HG03196 (cell line): ENCODE measurements around the gene VPREB3.
A peak's percentile ranks its signal among the peaks of the same experiment; 100 is the strongest.

Source experiments
- ATAC-seq: cut with Tn5 transposase; IDR thresholded peaks from one replicate; pipeline ENCODE4 v1.9.1; 2021; ENCODE audit not compliant: unreplicated experiment

Gene VPREB3

GRCh38 chr22:23767673-23768548, 13.7 kb upstream of the VPREB3 start, which contains the start of gene CHCHD10:
Gene CHCHD10 (minus strand): TSS chr22:23767972. CDS start chr22:23767874, 98 bp downstream.
- no peak for ATAC-seq

GRCh38 chr22:23767303-23767672, 13.1 kb upstream of the VPREB3 start:
- no peak for ATAC-seq

- ATAC-seq, result no peak
Measured at GRCh38 chr22:23764899-23765881, 11.0 kb upstream of the VPREB3 start.

- ATAC-seq, result no peak
Measured at GRCh38 chr22:23763954-23764353, 9.7 kb upstream of the VPREB3 start.

GRCh38 chr22:23763579-23763945, 9.3 kb upstream of the VPREB3 start:
- no peak for ATAC-seq

GRCh38 chr22:23762842-23763578, 8.8 kb upstream of the VPREB3 start, which contains the start of gene C22orf15:
Gene C22orf15 (plus strand): TSS chr22:23762990. CDS start chr22:23763307, 317 bp downstream.
- no peak for ATAC-seq

GRCh38 chr22:23760056-23760455, 5.8 kb upstream of the VPREB3 start:
- no peak for ATAC-seq

- no peak for ATAC-seq
Measured at GRCh38 chr22:23759566-23759965, 5.3 kb upstream of the VPREB3 start.

GRCh38 chr22:23756891-23757290, 2.7 kb upstream of the VPREB3 start:
- ATAC-seq, result no peak

GRCh38 chr22:23755711-23756110, 1.5 kb upstream of the VPREB3 start:
- ATAC-seq, result no peak

- no peak for ATAC-seq
Measured at GRCh38 chr22:23754980-23755636, 883 bp upstream of the VPREB3 start.

GRCh38 chr22:23753385-23753784, 840 bp downstream of the VPREB3 start:
- no peak for ATAC-seq

GRCh38 chr22:23752750-23753149, 1.5 kb downstream of the VPREB3 start:
- no peak for ATAC-seq

- ATAC-seq, result no peak
Measured at GRCh38 chr22:23752090-23752691, 2.0 kb downstream of the VPREB3 start.

GRCh38 chr22:23751441-23751996, 2.7 kb downstream of the VPREB3 start:
- peak; percentile 13 for ATAC-seq

GRCh38 chr22:23750714-23751440, 3.3 kb downstream of the VPREB3 start, which contains the start of gene ZNF70:
Gene ZNF70 (minus strand): TSS chr22:23751112. CDS start chr22:23745140, 5,972 bp downstream.
- peak; percentile 65 for ATAC-seq

- no peak for ATAC-seq
Measured at GRCh38 chr22:23750367-23750713, 3.9 kb downstream of the VPREB3 start.

GRCh38 chr22:23749841-23750301, 4.4 kb downstream of the VPREB3 start:
- no peak for ATAC-seq

GRCh38 chr22:23745791-23746190, 8.4 kb downstream of the VPREB3 start:
- no peak for ATAC-seq
